DMS153 (cell line): Measurements from ENCODE around the gene ATP1B3.
"Not testable (repeated sequence)": the region's sequence is repeated elsewhere in the genome, so short reads cannot be mapped to it uniquely, and the experiment has no call there.

Experiments used
- DNase-seq: peaks from one replicate; lab custom pipeline; 2025; lab: John Stamatoyannopoulos, UW

The ATP1B3 gene

GRCh38 chr3:141860766-141861513 is 15.5 kb upstream of the ATP1B3 start:
- DNase-seq, result no peak

DNA sequence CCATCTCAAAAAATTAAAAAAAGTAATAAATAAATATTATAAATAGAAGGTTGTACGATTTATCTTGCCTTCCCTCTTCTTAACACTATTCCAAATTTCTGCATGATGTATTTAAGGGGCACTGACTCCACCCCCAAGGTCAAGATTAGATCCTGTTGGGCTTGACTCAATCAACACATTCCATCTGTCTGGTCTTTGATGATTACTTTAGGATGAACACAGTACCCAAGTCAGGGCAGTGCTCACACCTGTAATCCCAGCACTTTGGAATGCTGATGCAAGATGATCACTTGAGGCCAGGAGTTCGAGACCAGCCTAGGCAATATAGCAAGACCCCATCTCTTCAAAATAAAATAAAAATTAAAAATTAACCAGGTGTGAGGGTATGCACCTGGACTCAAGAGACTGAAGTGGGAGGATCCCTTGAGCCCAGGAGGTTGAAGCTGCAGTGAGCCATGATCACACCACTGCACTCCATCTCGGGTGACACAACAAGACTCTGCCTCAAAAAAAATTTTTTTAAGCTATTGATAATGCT is 14.1 kb upstream of the ATP1B3 start:
- no peak for DNase-seq

DNA sequence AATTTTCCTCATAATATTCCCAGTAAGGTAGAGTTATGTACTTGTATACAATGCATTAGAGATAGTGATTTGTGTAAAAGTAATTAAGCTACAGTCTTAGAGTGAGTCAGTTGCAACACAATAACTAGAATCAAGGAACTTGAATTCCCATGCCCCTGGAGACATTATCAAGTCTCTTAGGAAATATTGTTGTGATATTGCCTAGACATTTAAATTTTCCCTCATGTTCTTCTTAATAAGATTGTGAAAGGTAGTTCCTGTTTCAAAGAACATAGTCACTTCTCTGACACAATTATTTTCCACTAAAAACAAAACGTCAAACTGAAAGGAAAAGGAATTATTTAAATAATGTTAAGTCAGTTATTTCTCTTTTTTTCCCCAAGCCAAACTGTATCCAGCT is 13.0 kb upstream of the ATP1B3 start:
- DNase-seq, result no peak

DNA sequence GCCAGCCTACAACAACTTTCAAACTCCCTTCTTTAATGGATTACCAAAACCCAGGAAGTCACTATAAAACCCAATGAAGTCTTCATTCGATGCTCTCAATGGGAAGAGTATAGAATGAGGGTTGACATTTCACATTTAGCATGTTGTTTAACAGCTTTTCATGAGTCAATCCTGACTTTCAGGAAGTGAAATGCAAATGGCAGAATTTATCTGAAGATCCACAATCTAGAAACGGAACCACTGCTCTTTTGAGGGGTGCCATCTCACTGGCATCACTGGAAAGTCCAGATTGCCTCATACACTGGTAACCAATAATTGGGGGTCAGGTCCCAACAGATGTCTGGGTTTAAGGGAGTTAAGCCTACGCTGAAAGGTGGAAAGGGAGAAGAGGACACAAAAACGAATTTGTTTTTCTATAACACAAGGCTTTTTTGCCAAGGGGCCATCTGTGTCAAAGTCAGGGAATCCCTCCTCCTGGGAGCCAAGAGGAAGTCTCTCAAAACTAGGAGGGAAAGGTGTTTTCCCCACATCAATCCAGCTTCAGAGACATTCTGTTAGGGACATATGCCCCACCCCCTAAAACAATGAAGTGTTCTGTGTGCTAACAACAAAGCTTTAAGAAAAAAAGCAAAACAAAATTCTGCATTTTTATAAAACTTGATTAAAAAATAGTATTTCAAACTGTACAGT is 12.0 kb upstream of the ATP1B3 start:
- DNase-seq, result no peak

- DNase-seq, result no peak
Measured at GRCh38 chr3:141865101-141865500, 11.3 kb upstream of the ATP1B3 start.

DNA sequence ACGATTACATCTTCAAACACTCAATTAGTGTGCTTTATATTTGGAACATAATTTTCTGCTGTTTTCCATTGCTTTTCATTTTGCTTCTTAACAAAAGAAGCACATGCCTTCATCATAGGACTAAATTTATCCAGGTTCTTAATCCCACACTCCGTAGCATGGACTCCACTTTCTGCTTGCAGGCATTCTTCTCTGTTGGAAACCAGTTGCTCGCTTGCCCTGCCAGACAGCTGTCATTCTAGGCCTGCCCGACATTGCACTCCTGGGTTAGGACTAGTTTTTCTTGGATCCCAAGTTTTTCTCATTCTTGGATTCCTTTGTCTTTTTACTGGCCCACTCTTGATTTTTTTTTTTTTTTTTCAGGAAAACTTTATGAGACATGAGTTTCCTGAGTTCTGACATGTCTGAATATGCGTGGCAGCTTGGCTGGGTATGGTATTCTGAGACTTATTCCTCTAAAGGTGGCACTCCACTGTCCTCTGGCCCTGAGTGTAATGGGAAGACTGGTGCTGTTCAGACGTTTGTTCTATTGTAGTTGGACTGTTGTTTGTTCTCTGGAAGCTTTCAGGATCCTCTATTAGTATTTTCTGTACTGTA is 6.3 kb upstream of the ATP1B3 start:
- no peak for DNase-seq

DNA sequence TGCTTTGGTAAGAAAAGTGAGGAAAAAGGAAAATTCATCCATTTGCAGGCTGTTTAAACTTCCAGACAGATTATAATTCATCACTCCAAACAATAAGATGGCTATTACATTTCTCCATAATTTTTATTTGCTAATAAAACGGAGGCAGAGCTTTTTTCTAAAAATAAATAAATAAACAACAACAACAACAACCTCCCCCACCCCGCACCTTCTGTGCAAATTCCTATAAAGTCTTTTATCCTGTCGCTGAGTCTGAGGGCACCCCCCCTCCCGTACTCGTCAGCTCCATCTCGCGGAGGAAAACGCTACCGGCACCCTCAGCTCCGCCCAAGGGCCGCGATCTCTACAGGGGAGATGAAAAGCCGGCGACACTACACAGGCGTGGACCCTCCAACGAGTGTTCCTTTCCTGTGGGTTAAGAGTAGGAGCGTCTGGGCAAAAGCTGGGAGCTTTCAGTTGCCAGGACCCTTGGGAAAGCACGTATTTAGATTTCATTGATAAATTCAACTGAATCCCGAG is 1.0 kb upstream of the ATP1B3 start:
- peak; percentile 66 for DNase-seq

GRCh38 chr3:141875893-141876380 is 506 bp upstream of the ATP1B3 start:
- DNase-seq, result peak; percentile 61

DNA sequence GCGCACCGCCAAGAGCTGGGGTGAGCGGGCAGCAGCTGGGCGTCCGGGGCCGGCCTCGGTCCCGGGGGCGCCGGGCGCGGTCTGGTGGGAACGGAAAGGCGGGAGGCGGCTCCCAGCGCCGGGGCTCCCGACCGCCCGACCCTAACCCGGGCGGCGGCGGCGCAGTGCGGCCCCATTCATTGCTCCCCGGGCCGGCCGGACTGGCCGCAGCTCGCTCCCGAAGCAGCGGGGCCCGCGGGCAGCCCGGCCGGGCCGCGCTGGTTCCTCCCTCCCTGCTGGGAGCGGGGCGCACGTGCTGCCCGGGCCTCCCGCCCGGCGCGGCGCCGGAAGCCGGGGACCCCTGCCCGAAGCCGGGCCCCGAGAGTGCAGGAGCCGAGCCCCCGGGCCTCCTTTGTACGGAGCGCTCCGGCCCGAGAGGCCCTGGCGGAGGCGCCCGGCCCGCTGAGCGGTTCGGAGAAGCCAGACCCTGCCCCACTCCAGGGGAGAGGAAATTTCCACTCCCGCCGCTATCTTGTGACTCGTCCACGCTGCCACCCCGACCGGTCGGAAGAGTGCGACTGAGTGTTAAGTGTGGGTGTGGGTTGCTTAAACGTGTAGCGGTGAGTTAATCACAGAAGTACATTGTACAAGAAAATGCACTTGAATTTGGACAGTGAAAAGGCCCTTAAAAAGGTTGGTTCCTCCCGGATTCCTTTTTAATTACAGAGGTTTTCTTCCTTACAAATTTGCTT is 613 bp downstream of the ATP1B3 start:
- DNase-seq, result no peak

DNA sequence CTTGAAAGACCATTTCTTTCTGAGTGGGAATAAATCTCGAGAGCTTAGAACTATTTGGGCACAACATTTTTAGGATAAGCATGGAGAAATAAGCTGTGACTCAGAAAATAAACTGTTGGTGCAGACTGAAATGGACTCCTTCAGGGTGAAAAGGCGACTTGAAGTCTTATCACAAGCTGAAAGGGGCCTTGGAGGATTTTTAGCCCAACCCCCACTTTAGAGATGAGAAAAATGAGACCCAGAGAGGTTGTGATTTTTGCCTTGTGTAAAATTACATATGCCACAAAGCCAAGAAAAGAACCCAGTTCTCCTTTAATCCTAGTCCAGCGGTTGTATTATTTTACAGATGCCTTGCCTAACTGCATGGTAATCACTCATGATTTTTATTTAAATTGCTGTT is 1.5 kb downstream of the ATP1B3 start:
- no peak for DNase-seq

- DNase-seq, result no peak
Measured at GRCh38 chr3:141878326-141878725, 1.9 kb downstream of the ATP1B3 start.

DNA sequence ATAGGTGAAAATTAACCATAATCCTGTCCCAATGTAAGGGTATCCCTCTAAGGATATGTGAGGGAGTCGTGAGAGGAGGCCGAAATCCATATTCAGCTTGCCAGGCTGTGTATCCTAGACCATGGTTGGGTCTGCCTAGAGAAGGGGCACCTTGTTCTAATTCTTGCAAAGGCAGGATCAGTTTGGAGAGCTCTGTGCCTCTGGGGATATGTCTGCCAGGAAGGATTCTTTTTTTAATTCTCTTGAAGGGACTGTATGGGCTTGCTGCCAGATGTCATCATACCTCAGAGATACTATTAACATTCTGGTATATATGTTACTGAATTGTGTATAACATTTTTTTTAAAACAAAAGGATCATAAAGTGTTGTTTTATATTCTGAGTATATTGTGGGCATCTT is 2.4 kb downstream of the ATP1B3 start:
- no peak for DNase-seq

GRCh38 chr3:141881702-141882101 is 5.3 kb downstream of the ATP1B3 start:
- peak; percentile 36 for DNase-seq

DNA sequence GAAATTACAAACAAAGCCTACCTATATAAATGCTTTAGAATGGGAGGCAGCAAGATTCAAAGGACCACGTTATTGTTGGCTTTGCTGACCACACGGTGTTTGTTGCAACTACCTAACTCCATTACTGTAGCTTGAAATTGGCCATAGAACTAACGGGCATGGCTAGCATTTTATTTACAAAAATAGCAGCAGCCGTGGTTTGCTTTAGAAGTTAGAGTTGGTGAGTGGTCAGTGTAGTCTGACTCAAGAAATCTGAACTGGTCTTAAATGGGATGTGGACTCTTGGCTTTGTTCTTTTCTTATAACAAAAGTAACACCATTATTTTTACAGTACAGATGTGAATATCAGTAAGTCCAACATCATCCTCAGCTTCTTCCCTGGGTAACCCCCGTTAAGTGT is 10.6 kb downstream of the ATP1B3 start:
- DNase-seq, result no peak

DNA sequence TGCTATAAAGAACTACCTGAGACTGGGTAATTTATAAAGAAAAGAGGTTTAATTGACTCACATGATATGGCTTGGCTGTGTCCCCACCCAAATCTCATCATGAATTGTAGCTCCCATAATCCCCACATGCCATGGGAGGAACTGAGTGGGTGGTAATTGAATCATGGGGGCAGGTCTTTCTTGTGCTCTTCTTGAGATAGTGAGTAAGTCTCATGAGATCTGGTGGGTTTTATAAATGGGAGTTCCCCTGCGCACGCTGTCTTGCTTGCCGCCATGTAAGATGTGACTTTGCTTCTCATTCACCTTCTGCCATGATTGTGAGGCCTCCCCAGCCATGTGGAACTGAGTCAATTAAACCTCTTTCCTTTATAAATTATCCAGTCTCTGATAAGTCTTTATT is 12.1 kb downstream of the ATP1B3 start:
- DNase-seq, result not testable (repeated sequence)

GRCh38 chr3:141894524-141895176 is 18.2 kb downstream of the ATP1B3 start:
- DNase-seq, result no peak

DNA sequence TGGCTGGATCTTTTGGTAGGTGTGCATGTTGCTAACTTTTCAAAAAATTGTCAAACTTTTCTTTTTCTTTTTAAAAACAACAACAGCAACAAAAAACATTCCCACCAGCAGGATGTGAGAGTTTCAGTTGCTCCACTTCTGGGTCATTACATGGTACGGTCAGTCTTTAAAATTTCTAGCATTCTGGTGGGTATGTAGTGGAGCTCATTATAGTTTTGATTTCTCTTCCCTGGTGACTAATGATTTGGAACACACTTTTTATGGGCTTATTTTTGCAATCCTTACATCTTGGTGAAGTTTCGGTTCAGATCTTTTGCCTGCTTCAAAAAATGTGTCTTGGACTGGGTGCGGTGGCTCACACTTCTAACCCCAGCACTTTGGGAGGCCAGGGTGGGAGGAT is 19.3 kb downstream of the ATP1B3 start:
- no peak for DNase-seq

GRCh38 chr3:141898908-141899307 is 22.5 kb downstream of the ATP1B3 start:
- DNase-seq, result no peak

DNA sequence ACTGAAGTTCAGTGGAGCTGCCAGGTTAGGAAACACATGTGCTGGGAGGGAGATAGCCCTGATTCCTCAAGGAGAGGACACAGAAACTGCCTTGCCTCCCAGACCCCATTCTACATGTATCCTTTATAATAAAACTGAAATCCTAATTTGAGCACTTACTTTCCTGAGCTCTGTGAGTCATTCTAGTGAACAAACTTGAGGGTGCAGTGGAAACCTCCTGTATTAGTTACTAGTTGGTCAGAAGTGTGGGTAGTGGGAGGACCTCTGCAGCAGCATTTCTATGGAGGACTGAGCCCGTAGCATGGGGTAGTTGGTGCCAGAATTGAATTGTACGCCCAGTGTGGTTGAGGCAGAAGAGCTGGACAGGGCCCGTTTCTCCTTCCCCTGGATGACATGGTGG is 23.9 kb downstream of the ATP1B3 start:
- DNase-seq, result no peak

GRCh38 chr3:141901914-141902313 is 25.5 kb downstream of the ATP1B3 start:
- no peak for DNase-seq

- no peak for DNase-seq
Measured at GRCh38 chr3:141904203-141904602, 27.8 kb downstream of the ATP1B3 start.
